ENCODE measurements around the gene VPS26C. TPM values are rescaled to one million over a fixed set of nuclear protein-coding genes. Genes with fewer than 3 reads are reported as not detected.

VPS26C gene
- total and polyA plus RNA-seq, 10 of the 15 experiments (the other 5 are each of a cell fraction or from before 2014, with no cell fraction given): 32.5 to 65.1 (median 48.0) TPM

- CTCF ChIA-PET: interaction anchor here (1.3 kb wide), 1 partner anchor 18 kb away, joined by 4 read pairs; no protein-coding TSS in a partner anchor
- no TSS peak for BruUV-seq (replicated peaks)
- POLR2A ChIA-PET: interaction anchor here (1.0 to 1.3 kb wide), 4 partner anchors 12 to 82 kb away, joined by 3 to 5 read pairs (median 4); partner anchors contain the start of gene VPS26C
- Histone ChIP-seq H3K27me3 (replicated peaks in 1 of 2; ENCODE audit: control insufficient read depth in 2 of 2, insufficient read depth in 2 of 2, low read length in 1 of 2) (no peaks in the 10 kb centered on the region), H3K79me2 (ENCODE audit: control insufficient read depth, insufficient read depth, low read length) (no peaks in the 10 kb centered on the region), H3K4me1 (ENCODE audit: control insufficient read depth, insufficient read depth, low read length) (0 out of 2 replicates have a peak, but pooled peaks cover 5% of the 10 kb centered on the region), H4K20me1 (ENCODE audit: control insufficient read depth, insufficient read depth) (no peaks in the 10 kb centered on the region), H3K4me3 (no peak overlapping the region), H3K4me2 (ENCODE audit: control insufficient read depth, insufficient read depth) (0 out of 2 replicates have a peak overlapping the region, but pooled peaks have one; percentile 28), H3K36me3 (ENCODE audit: control insufficient read depth in 2 of 2, insufficient read depth in 2 of 2, low read length in 1 of 2) (no peaks in the 10 kb centered on the region; a peak in 3 of 4 replicates), H3K9ac (ENCODE audit: control insufficient read depth, insufficient read depth, low read length) (no peak overlapping the region), H3K9me3 (replicated peaks; ENCODE audit: control insufficient read depth, insufficient read depth, low read length) (no peaks in the 10 kb centered on the region), H3K27ac (ENCODE audit: control insufficient read depth, insufficient read depth) (no peak overlapping the region), H2AFZ (ENCODE audit: control insufficient read depth, low read depth, low read length) (peak overlapping the region; percentile 39; the same call in 1 of the 2 replicates)
- TF ChIP-seq PKNOX1 (IDR thresholded peaks at IDR 0.05) (0 out of 2 replicates have a peak, but pooled peaks have one; percentile 33), SKIL (IDR thresholded peaks at IDR 0.05; ENCODE audit: low read depth, poor library complexity, severe bottlenecking) (peak; percentile 17), NKRF (conservative IDR thresholded peaks at IDR 0.05) (no peak), ZBTB40 (IDR thresholded peaks at IDR 0.05; ENCODE audit: borderline replicate concordance) (no peak), RUNX3 (IDR thresholded peaks at IDR 0.05; ENCODE audit: low read length) (peak; percentile 28; the same call in 1 of the 2 replicates)
- no peak for DNase-seq (ENCODE audit: low read depth, low spot score)
- 3% methylated on average over 9 of the region's 9 CpGs for WGBS (ENCODE audit: insufficient coverage, insufficient replicate concordance, low lambda C conversion rate, missing lambda C conversion rate)
- intact Hi-C loops (cut with micrococcal nuclease; ENCODE audit: unreplicated experiment) (no loop called here), in situ Hi-C loops (cut with MboI) (no loop called here)
- SMC1A ChIA-PET (ENCODE audit: uncharacterized antibody, unreplicated experiment): interaction anchor here (0.5 to 2.0 kb wide), 6 partner anchors 13 to 426 kb away, joined by 3 to 7 read pairs (median 3); no protein-coding TSS in a partner anchor
- RAD21 ChIA-PET (ENCODE audit: unreplicated experiment): interaction anchor here (0.8 to 2.4 kb wide), 2 partner anchors 23 to 180 kb away, joined by 3 to 11 read pairs; no protein-coding TSS in a partner anchor
- peak; percentile 35 for FAIRE-seq
- peak; percentile 88 for ATAC-seq
These were observed 82.1 kb downstream of the VPS26C start for GRCh38 chr21:37184784-37185593.
